Mesendoderm (in vitro differentiated cells): ENCODE measurements around the gene TNNT3.
"Not testable (repeated sequence)": the region's sequence is repeated elsewhere in the genome, so short reads cannot be mapped to it uniquely, and the experiment has no call there.

Source experiments
- DNase-seq: peaks from one replicate; pipeline ENCODE4 v3.0.0; 2013
- H2AK5ac ChIP-seq: 2 replicates; pipeline ENCODE4 v1.6.1; 2013; ENCODE audit warnings: low read length, inconsistent platforms
- H2BK120ac ChIP-seq: 2 replicates; pipeline ENCODE4 v1.6.1; 2013; ENCODE audit warnings: low read depth, mild to moderate bottlenecking, low read length, moderate library complexity, mixed read lengths
- H2BK15ac ChIP-seq: replicated peaks from 2 replicates; pipeline ENCODE4 v1.6.1; 2013; ENCODE audit warnings: low read depth, mild to moderate bottlenecking, moderate library complexity
- H2BK5ac ChIP-seq: 2 replicates; pipeline ENCODE4 v1.6.1; 2013; ENCODE audit warnings: low read length, inconsistent platforms
- H3K18ac ChIP-seq: 2 replicates; pipeline ENCODE4 v1.6.1; 2013; ENCODE audit warnings: mild to moderate bottlenecking, low read length, mixed read lengths
- H3K23ac ChIP-seq: one replicate; pipeline ENCODE4 v1.6.1; 2013; ENCODE audit warnings: low read length
- H3K27ac ChIP-seq: 2 replicates; pipeline ENCODE4 v1.5.1; 2013; ENCODE audit warnings: low read depth, mild to moderate bottlenecking, inconsistent platforms, low read length, moderate library complexity
- H3K27me3 ChIP-seq: 2 replicates; pipeline ENCODE4 v1.6.1; 2013; ENCODE audit warnings: low read length, control low read depth, mild to moderate bottlenecking, inconsistent platforms; ENCODE audit not compliant: insufficient read depth, poor library complexity
- H3K36me3 ChIP-seq: 2 replicates; pipeline ENCODE4 v1.6.1; 2013; ENCODE audit warnings: low read length, inconsistent platforms; ENCODE audit not compliant: control insufficient read depth, insufficient read depth
- H3K4ac ChIP-seq: one replicate; pipeline ENCODE4 v1.6.1; 2013; ENCODE audit warnings: low read depth, mild to moderate bottlenecking, low read length, moderate library complexity
- H3K4me1 ChIP-seq: 2 replicates; pipeline ENCODE4 v1.6.1; 2013; ENCODE audit warnings: low read depth, low read length, inconsistent platforms; ENCODE audit not compliant: control insufficient read depth
- H3K4me2 ChIP-seq: 2 replicates; pipeline ENCODE4 v1.6.1; 2013; ENCODE audit warnings: low read length
- H3K4me3 ChIP-seq: 2 replicates; pipeline ENCODE4 v1.5.1; 2013; ENCODE audit warnings: mild to moderate bottlenecking, low read length
- H3K56ac ChIP-seq: one replicate; pipeline ENCODE4 v1.6.1; 2013; ENCODE audit warnings: low read length
- H3K79me1 ChIP-seq: 2 replicates; pipeline ENCODE4 v1.6.1; 2013; ENCODE audit warnings: low read length, inconsistent platforms
- H3K79me2 ChIP-seq: 2 replicates; pipeline ENCODE4 v1.6.1; 2013; ENCODE audit warnings: mild to moderate bottlenecking, low read length; ENCODE audit not compliant: control insufficient read depth, insufficient read depth
- H3K9ac ChIP-seq: 2 replicates; pipeline ENCODE4 v1.6.1; 2013; ENCODE audit warnings: low read length, inconsistent platforms
- H4K5ac ChIP-seq: one replicate; pipeline ENCODE4 v1.6.1; 2013; ENCODE audit warnings: low read length
- H4K8ac ChIP-seq: one replicate; pipeline ENCODE4 v1.6.1; 2013; ENCODE audit warnings: low read depth, mild to moderate bottlenecking, control low read depth, low read length, moderate library complexity
- WGBS: extraction: QIAGEN DNeasy Blood & Tissue Kit; methylation state at CpG from one replicate; pipeline ENCODE4 v1.1.7; 2013; ENCODE audit warnings: low lambda C conversion rate, missing lambda C conversion rate; ENCODE audit not compliant: insufficient coverage; ENCODE audit errors: extremely low coverage; 5-methylcytosine and 5-hydroxymethylcytosine counted together

The TNNT3 gene

GRCh38 chr11:1873048-1873812 is 46.3 kb upstream of the TNNT3 start:
- Histone ChIP-seq H3K23ac (no peak overlapping the region), H4K8ac (no peak overlapping the region), H2AK5ac (no peak overlapping the region), H3K9ac (no peak overlapping the region), H3K56ac (no peak overlapping the region), H3K27me3 (no peaks in the 10 kb centered on the region), H2BK5ac (no peak overlapping the region), H3K36me3 (no peaks in the 10 kb centered on the region), H3K4me2 (no peak overlapping the region), H4K5ac (no peak overlapping the region), H2BK120ac (no peak overlapping the region), H3K4ac (no peak overlapping the region), H3K79me2 (no peaks in the 10 kb centered on the region), H2BK15ac (no peak overlapping the region), H3K4me1 (no peaks in the 10 kb centered on the region), H3K4me3 (no peak overlapping the region), H3K18ac (no peak overlapping the region), H3K27ac (no peak overlapping the region), H3K79me1 (no peaks in the 10 kb centered on the region)
- DNase-seq: peak; percentile 8
- no CpG with 5 or more reads among the region's 11 CpGs for WGBS

GRCh38 chr11:1873813-1874150 is 45.7 kb upstream of the TNNT3 start:
- H2BK120ac ChIP-seq, H3K18ac ChIP-seq, H3K56ac ChIP-seq, H3K27ac ChIP-seq, H3K79me2 ChIP-seq, H4K8ac ChIP-seq, H2AK5ac ChIP-seq, H3K23ac ChIP-seq, H4K5ac ChIP-seq, H3K4me1 ChIP-seq, H3K4me3 ChIP-seq, H3K9ac ChIP-seq, H3K27me3 ChIP-seq, H2BK15ac ChIP-seq, H3K36me3 ChIP-seq, H3K79me1 ChIP-seq, H3K4me2 ChIP-seq, DNase-seq, H3K4ac ChIP-seq, H2BK5ac ChIP-seq: not testable (repeated sequence)
- no CpG with 5 or more reads among the region's 17 CpGs for WGBS

- not testable (repeated sequence) for H3K23ac ChIP-seq, H3K79me2 ChIP-seq, H3K18ac ChIP-seq, H2BK15ac ChIP-seq, H3K4me1 ChIP-seq, H3K9ac ChIP-seq, H2BK120ac ChIP-seq, H4K5ac ChIP-seq, H3K4me3 ChIP-seq, H3K4me2 ChIP-seq, DNase-seq, H3K56ac ChIP-seq, H3K4ac ChIP-seq, H2AK5ac ChIP-seq, H2BK5ac ChIP-seq, H4K8ac ChIP-seq, H3K79me1 ChIP-seq, H3K36me3 ChIP-seq, H3K27me3 ChIP-seq, H3K27ac ChIP-seq
- no CpG with 5 or more reads among the region's 17 CpGs for WGBS
These were observed 44.9 kb upstream of the TNNT3 start for GRCh38 chr11:1874441-1875092.

DNA sequence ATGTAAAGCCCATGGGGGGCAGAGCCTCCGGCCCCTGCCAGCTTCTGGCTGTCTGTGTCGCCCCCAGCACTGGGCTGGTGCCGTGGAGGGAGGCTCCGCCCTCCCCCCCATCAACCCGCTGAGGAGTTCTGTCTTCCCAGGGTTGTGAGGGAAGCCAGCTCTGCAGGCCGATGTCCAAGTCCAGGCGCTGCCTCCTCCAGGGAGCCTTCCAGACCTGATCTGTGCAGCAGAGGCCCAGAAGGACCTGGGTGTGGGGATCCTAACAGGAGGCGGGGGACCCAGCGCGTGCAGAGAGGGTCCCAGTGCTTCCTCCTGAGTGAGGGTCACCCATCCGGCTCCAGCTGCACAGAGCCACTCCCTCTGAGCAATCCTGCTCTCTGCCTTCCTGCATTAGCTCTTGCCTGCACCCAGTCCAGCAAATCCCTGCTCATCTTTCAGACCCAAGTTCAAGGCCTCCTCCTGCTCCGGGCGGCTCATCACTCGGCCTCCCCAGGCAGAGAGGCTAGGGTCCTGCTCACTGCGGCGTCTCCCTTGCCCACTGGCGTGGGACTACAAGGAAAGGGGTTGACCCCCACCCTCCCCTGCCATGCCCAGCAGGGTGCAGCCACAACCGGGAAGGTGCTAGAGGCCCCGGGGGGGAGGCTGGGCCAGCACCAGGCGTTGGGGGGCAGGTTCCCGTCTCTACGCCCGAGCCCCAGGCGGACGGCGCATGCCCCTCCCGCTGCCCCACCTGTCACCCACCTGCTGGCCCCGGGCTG is 44.2 kb upstream of the TNNT3 start:
- no CpG with 5 or more reads among the region's 28 CpGs for WGBS
- Histone ChIP-seq H3K18ac (no peak overlapping the region), H3K4me2 (no peak overlapping the region), H3K9ac (no peak overlapping the region), H3K36me3 (no peaks in the 10 kb centered on the region), H2BK15ac (no peak overlapping the region), H3K56ac (no peak overlapping the region), H3K79me2 (no peaks in the 10 kb centered on the region), H4K8ac (no peak overlapping the region), H4K5ac (no peak overlapping the region), H3K27me3 (no peaks in the 10 kb centered on the region), H3K4ac (no peak overlapping the region), H3K23ac (no peak overlapping the region), H2AK5ac (no peak overlapping the region), H3K27ac (no peak overlapping the region), H3K4me3 (no peak overlapping the region), H2BK5ac (no peak overlapping the region), H2BK120ac (no peak overlapping the region), H3K79me1 (no peaks in the 10 kb centered on the region), H3K4me1 (no peaks in the 10 kb centered on the region)
- DNase-seq: no peak

- not testable (repeated sequence) for H3K4me3 ChIP-seq, H3K4me1 ChIP-seq, H3K4me2 ChIP-seq, H2BK120ac ChIP-seq, H3K27ac ChIP-seq, H3K56ac ChIP-seq, H2AK5ac ChIP-seq, H4K5ac ChIP-seq, H3K9ac ChIP-seq, H3K36me3 ChIP-seq, H2BK15ac ChIP-seq, H4K8ac ChIP-seq, H3K79me1 ChIP-seq, H3K79me2 ChIP-seq, H3K18ac ChIP-seq, H2BK5ac ChIP-seq, H3K4ac ChIP-seq, H3K27me3 ChIP-seq, H3K23ac ChIP-seq, DNase-seq
- WGBS: no CpG with 5 or more reads among the region's 13 CpGs
These were observed 43.6 kb upstream of the TNNT3 start for GRCh38 chr11:1875851-1876301.
